ENCODE results near the gene BORA.
"Not testable (repeated sequence)": the region's sequence is repeated elsewhere in the genome, so short reads cannot be mapped to it uniquely, and the experiment has no call there.

The BORA gene

DNA sequence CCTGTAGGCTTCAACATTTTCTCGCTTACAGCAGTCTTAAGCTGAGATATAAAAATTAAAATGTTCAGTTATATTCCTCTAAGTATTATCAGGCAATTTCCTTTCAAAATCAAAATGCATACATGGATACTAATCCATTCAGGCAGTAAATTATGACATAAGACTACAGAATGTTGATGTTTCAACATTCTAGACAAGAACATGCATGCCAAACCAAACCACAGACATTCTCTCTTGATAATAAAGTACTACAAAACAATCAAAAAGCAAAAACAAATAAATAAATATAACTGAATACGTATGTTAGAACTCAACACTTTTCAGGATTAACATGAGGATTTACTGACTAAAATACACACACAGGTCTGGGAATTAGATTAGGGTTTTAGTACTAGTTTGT, 46.3 kb downstream of the BORA start:
- DNase-seq = no peak

DNA sequence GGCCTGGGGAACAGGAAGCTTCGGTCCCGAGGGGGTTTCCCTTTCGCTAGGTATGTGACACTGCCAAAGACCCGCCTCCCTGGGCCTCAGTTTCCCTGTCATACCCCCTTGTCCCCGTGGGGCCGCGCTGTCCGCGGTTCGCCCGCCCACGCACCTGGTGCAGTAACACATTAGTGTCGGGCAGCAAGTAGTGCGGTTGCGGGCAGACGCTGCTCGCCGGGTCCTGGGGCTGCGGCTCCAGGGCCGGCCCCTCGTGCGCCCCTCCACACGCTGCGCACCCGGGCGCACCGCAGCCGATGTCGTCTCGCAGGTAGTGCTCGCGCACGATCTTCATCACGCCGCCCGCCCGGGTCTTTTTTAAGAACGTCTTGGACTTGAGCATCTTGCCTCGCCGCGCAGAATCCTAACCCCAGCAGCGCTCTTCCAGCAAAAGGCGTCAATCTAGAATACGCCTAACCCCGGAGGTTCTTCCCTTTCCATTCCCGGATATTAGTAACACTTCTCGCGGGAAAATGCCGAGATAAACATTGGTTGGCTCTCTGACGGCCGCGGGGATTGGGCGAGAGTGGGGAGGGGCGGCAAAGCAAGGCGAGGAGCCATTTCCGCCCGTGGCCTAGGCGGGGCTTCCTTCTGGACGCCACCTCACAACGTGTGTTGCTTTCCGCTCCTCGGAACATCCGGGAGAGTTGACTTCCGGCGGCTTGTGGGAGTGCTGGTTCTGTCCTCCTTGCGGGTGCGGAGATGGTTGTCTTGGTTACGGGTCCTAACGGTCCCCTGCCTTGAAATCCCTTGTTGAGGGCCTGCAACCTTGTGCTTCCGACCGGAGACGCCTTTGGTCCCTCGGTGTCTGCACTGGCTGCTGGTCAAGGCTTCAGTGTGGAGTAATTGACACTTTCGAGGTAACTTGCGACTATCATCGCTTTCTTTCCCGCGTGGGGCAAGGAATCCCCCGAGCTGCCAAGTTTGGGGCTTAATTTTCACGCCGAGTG, 54.0 kb downstream of the BORA start, which contains the start of the genes DIS3 and PIBF1:
Gene DIS3 (minus strand): TSS at position 450 of the 989 bp plus-strand sequence. CDS start 68 bp downstream, at position 382.
Gene PIBF1 (plus strand): TSS at position 683 of the 989 bp plus-strand sequence. CDS start 1,337 bp downstream, outside the sequence.
- DNase-seq = peak; percentile 99

- peak; percentile 12 for DNase-seq
These were observed 55.0 kb downstream of the BORA start for GRCh38 chr13:72782717-72783116.

DNA sequence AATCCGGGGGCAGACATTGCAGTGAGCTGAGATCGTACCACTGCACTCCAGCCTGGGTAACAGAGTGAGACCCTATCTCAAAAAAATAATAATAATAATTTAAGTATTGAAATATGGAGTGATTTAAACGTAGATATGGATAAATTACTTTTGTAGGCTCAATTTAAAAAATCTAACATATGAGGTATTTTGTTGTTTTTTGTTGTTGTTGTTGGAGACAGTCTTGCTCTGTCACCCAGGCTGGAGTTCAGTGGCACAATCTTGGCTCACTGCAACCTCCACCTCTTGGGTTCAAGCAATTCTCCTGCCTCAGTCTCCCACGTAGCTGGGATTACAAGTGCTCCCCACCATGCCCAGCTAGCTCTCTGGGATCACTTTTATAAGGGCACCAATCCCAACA, 57.0 kb downstream of the BORA start:
- not testable (repeated sequence) for DNase-seq

DNA sequence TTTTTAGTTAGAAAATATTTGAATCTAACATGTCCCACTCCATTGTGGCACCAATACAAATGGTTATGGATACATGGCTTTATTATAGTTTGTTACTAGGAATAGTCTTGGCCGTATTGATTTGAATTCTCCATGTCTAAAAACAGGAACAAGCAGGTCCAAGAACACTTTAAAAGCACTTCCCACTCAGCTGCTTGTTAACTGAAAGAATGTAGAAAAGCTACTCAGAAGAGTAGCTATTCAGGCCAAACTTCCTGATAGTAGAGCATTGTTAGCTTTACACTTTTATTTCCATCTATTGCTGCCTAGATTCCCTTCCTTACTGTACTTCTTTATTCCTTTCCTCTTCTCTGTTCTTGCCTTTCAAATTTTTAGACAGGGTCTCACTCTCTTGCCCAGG, 61.1 kb downstream of the BORA start:
- no peak for DNase-seq

DNA sequence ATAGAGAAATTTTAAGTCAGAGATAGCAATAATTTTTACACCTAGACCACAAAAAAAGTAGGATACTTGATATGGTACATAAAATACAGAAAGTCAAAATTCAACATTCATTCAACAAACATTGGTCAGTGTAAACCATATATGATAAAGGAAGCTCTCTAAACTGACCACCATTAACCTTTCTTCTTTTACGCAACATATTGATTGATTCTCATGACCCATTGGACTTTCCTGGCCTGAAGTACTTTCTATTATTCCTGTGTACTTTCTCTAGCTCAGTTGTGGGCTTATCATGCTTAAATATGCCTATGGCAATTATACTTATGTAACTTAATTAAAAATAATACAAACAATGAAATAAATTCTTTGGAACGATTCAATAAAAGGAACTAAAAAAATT, 64.9 kb downstream of the BORA start:
- DNase-seq = no peak

DNA sequence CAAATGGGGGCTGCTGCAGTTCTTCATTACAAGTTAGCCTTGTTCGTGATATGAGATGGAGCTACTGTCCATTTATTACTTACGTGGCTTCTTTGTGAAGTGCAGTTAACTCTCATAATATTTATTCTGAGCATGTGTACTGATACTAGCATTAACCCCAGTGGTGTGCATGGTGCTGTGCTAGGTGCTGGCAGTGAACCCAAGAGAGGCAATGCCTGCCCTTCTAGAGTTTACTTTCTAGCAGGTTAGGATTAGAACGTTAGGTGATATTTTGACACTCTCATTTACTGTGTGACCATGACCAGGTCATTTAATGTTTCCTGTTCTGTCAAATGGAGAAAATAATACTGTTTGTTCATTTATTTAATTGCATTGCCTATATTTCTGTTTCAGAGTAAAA, 71.1 kb downstream of the BORA start:
- no peak for DNase-seq

GRCh38 chr13:72804301-72804700, 76.6 kb downstream of the BORA start:
- DNase-seq = no peak
